ENCODE data around the gene ZFHX3.

Gene ZFHX3

DNA sequence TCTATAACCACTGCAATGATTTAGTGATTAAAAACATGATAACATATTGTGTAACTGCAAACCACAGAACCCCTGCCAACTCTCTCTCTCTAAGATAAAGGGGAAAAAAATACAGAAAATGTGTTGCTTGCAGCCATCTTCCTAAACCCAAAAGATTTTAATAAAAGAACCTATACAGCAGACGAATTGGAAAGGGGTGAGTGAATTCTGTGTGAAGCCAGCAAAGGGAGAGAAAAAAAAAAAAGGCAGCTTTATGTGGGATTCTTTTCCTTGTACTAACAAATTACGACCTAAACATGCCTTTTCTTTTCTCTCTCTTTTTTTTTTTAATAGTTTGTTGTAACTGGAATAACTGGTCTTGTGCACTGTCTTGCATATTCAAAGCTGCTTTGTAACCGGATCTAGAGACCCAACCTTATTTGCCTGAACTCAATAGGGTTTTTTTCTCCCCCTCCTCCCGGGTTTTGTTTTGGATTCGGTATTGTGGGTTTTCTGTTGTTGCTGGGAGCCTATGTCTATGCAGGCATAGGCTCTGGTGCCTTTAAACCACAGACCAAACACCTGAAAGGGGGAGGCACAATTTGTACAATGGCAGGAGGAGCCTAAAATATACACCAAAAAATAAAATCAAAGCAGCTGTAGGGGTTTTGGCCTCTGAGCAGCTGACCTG lies 7.0 kb upstream of the ZFHX3 start:
- DNase-seq (ENCODE audit: low read depth): peak; percentile 73
- TF ChIP-seq CTCF (conservative IDR thresholded peaks at IDR 0.05; ENCODE audit: control insufficient read depth, insufficient read depth, low read depth, low read length): no peak
- H3K4me3 ChIP-seq (ENCODE audit: control insufficient read depth, low read depth, low read length): no peak overlapping the region

DNA sequence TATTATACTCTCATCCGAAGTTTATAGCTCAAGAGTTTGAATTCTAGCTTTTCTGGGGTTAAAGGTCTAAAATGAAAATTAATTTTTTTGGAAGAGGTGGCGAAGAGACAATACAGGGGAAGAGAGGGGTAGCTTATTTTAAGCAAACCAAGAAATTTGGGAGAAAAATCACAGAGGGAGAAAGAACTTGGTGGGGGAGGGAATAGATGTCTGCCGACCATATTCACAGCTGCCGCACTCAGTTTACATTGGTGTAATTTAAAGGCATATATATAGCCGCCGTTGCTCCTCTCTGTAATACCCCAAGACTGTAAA lies 6.5 kb upstream of the ZFHX3 start:
- TF ChIP-seq CTCF (conservative IDR thresholded peaks at IDR 0.05; ENCODE audit: control insufficient read depth, insufficient read depth, low read depth, low read length): no peak
- H3K4me3 ChIP-seq (ENCODE audit: control insufficient read depth, low read depth, low read length): no peak overlapping the region
- DNase-seq (ENCODE audit: low read depth): no peak

DNA sequence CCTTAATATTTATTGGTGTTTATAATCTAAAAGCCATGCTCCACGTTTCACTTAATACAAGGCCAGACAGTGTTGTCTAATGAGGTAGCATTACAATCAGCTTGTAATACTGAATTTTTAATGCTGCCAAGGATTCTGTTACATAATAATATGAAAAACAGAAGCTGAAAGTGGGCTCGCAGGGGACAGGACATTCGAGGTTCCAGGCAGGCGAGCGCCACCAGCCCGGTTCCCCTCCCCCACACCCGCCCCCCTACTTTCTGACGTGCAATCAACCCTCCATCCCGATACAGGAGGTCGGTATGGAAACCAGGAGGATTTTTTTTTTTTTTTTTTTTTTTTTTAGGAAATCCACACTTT lies 6.2 kb upstream of the ZFHX3 start:
- no peak for TF ChIP-seq CTCF (conservative IDR thresholded peaks at IDR 0.05; ENCODE audit: control insufficient read depth, insufficient read depth, low read depth, low read length)
- no peak for DNase-seq (ENCODE audit: low read depth)
- H3K4me3 ChIP-seq (ENCODE audit: control insufficient read depth, low read depth, low read length): no peak overlapping the region

- H3K4me3 ChIP-seq (ENCODE audit: control insufficient read depth, low read depth, low read length): no peak overlapping the region
- no peak for TF ChIP-seq CTCF (conservative IDR thresholded peaks at IDR 0.05; ENCODE audit: control insufficient read depth, insufficient read depth, low read depth, low read length)
These were observed 5.6 kb upstream of the ZFHX3 start for GRCh38 chr16:73053364-73054124.

GRCh38 chr16:73053038-73053363 lies 5.1 kb upstream of the ZFHX3 start:
- no peak for DNase-seq (ENCODE audit: low read depth)

More at GRCh38 chr16:73053364-73054124, 5.6 kb upstream of the ZFHX3 start:
- no peak for DNase-seq (ENCODE audit: low read depth)

GRCh38 chr16:73052576-73052975 lies 4.6 kb upstream of the ZFHX3 start:
- no peak overlapping the region for H3K4me3 ChIP-seq (ENCODE audit: control insufficient read depth, low read depth, low read length)
- TF ChIP-seq CTCF (conservative IDR thresholded peaks at IDR 0.05; ENCODE audit: control insufficient read depth, insufficient read depth, low read depth, low read length): no peak
- DNase-seq (ENCODE audit: low read depth): no peak

More at GRCh38 chr16:73053038-73053363, 5.1 kb upstream of the ZFHX3 start:
- TF ChIP-seq CTCF (conservative IDR thresholded peaks at IDR 0.05; ENCODE audit: control insufficient read depth, insufficient read depth, low read depth, low read length): no peak
- H3K4me3 ChIP-seq (ENCODE audit: control insufficient read depth, low read depth, low read length): no peak overlapping the region
